H1 (cell line): Measurements from ENCODE around the gene EGF. TPM values are rescaled to one million over a fixed set of nuclear protein-coding genes. Genes with fewer than 3 reads are reported as not detected.

Experiments used
- CTCF ChIA-PET: fragments of 300-600 bp; sonication (Branson Sonifier 250); formaldehyde crosslinking; loops from one replicate; lab custom pipeline; 2021; ENCODE audit not compliant: partially characterized antibody; lab: Charles Lee
- POLR2A ChIA-PET: fragments of 300-600 bp; sonication (Branson Sonifier 250); formaldehyde crosslinking; loops from one replicate; lab custom pipeline; 2021; ENCODE audit warnings: inconsistent platforms; ENCODE audit not compliant: partially characterized antibody; lab: Charles Lee
- DNase-seq, 2 experiments: peaks; one replicate each; pipeline versions ENCODE4 v3.0.0 to v3.0.0-alpha.2; 2010 to 2022; ENCODE audit warnings: low spot score in 2 of 2, low read depth in 1 of 2, mixed read lengths in 1 of 2
- FAIRE-seq: peaks from 2 replicates; lab custom pipeline; 2011; peaks lifted over from hg19 to GRCh38; lab: Jason Lieb, UNC
- H2AFZ ChIP-seq: 2 replicates; pipeline ENCODE4 v1.8.1; 2012; ENCODE audit warnings: low read length, inconsistent platforms
- H2AK5ac ChIP-seq: 2 replicates; pipeline ENCODE4 v1.6.1; 2013; ENCODE audit warnings: low read depth, low read length
- H2BK120ac ChIP-seq: replicated peaks from 2 replicates; pipeline ENCODE3; 2013; ENCODE audit warnings: low read depth, low read length, inconsistent platforms
- H2BK12ac ChIP-seq: 2 replicates; pipeline ENCODE4 v1.6.1; 2013; ENCODE audit warnings: low read depth, low read length
- H2BK15ac ChIP-seq: 2 replicates; pipeline ENCODE4 v1.6.1; 2013; ENCODE audit warnings: low read length
- H2BK20ac ChIP-seq: 2 replicates; pipeline ENCODE4 v1.6.1; 2013; ENCODE audit warnings: low read length
- H2BK5ac ChIP-seq: 2 replicates; pipeline ENCODE4 v1.6.1; 2013; ENCODE audit warnings: low read depth, low read length
- H3K14ac ChIP-seq: 2 replicates; pipeline ENCODE4 v1.6.1; 2013; ENCODE audit warnings: inconsistent platforms; ENCODE audit not compliant: insufficient read length
- H3K18ac ChIP-seq: 2 replicates; pipeline ENCODE4 v1.6.1; 2013; ENCODE audit warnings: low read length; ENCODE audit errors: extremely low read depth
- H3K23ac ChIP-seq: 2 replicates; pipeline ENCODE4 v1.6.1; 2013; ENCODE audit warnings: inconsistent platforms; ENCODE audit not compliant: insufficient read length
- H3K23me2 ChIP-seq: 2 replicates; pipeline ENCODE4 v1.6.1; 2013; ENCODE audit warnings: low read depth, low read length
- H3K27ac ChIP-seq: 2 replicates; pipeline ENCODE4 v1.6.1; 2011; ENCODE audit warnings: low read depth, low read length, inconsistent platforms
- H3K27me3 ChIP-seq, 4 experiments: replicated peaks in 1 of 4; 1 replicate in 1 of 4; 2 replicates in 3 of 4; pipeline versions ENCODE4 v1.6.1 to v1.8.1; 2011 to 2013; ENCODE audit warnings: low read length in 3 of 4, mild to moderate bottlenecking in 3 of 4, inconsistent platforms in 2 of 4, mixed read lengths in 2 of 4, moderate library complexity in 1 of 4; ENCODE audit not compliant: control insufficient read depth in 3 of 4, insufficient read depth in 3 of 4; ENCODE audit errors: extremely low read depth in 1 of 4
- H3K36me3 ChIP-seq, 4 experiments: 2 replicates each; pipeline versions ENCODE4 v1.6.1 to v1.8.1; 2011 to 2013; ENCODE audit warnings: mild to moderate bottlenecking in 4 of 4, low read length in 3 of 4, moderate library complexity in 2 of 4, control low read depth in 1 of 4, inconsistent platforms in 1 of 4; ENCODE audit not compliant: insufficient read depth in 4 of 4, control insufficient read depth in 2 of 4
- H3K4ac ChIP-seq: replicated peaks from 2 replicates; pipeline ENCODE3; 2013; ENCODE audit warnings: low read length, low read depth, mixed read lengths, inconsistent platforms; ENCODE audit not compliant: insufficient read length
- H3K4me1 ChIP-seq, 4 experiments: replicated peaks in 1 of 4; 1 replicate in 1 of 4; 2 replicates in 3 of 4; pipeline versions ENCODE4 v1.6.1 to v1.8.1; 2011 to 2013; ENCODE audit warnings: low read length in 3 of 4, inconsistent platforms in 2 of 4, mixed read lengths in 1 of 4; ENCODE audit not compliant: insufficient read depth in 4 of 4, control insufficient read depth in 3 of 4
- H3K4me2 ChIP-seq, 2 experiments: 2 replicates each; pipeline versions ENCODE4 v1.6.1 to v1.8.1; 2011 to 2013; ENCODE audit warnings: low read depth in 2 of 2, low read length in 2 of 2, control low read depth in 1 of 2, inconsistent platforms in 1 of 2, mild to moderate bottlenecking in 1 of 2; ENCODE audit not compliant: insufficient read depth in 1 of 2
- H3K4me3 ChIP-seq, 4 experiments: fragments of 200-600, 300-600 bp in 1 of 4; sonication (generic), shearing (Covaris generic), sonication (Bioruptor Twin) in 1 of 4; 2 replicates each; pipeline versions ENCODE4 v1.5.1 to v1.8.1; 2011 to 2016; ENCODE audit warnings: low read length in 4 of 4, low read depth in 3 of 4, control low read depth in 2 of 4, inconsistent platforms in 2 of 4, mild to moderate bottlenecking in 2 of 4, mixed read lengths in 1 of 4, moderate library complexity in 1 of 4; ENCODE audit not compliant: insufficient read depth in 2 of 4; ENCODE audit errors: extremely low read depth in 1 of 4
- H3K56ac ChIP-seq: replicated peaks from 2 replicates; pipeline ENCODE3; 2013; ENCODE audit warnings: low read depth, mild to moderate bottlenecking, mixed read lengths, low read length, inconsistent platforms; ENCODE audit not compliant: insufficient read length
- H3K79me1 ChIP-seq: 2 replicates; pipeline ENCODE4 v1.6.1; 2013; ENCODE audit warnings: low read depth, low read length, control low read depth
- H3K79me2 ChIP-seq, 2 experiments: 2 replicates each; pipeline versions ENCODE4 v1.6.1 to v1.8.1; 2012 to 2013; ENCODE audit warnings: low read length in 2 of 2, mild to moderate bottlenecking in 2 of 2, inconsistent platforms in 1 of 2; ENCODE audit not compliant: insufficient read depth in 2 of 2, control insufficient read depth in 1 of 2
- H3K9ac ChIP-seq, 4 experiments: replicated peaks in 1 of 4; 1 replicate in 1 of 4; 2 replicates in 3 of 4; pipeline versions ENCODE4 v1.6.1 to v1.8.1; 2011 to 2013; ENCODE audit warnings: low read depth in 3 of 4, low read length in 3 of 4, control low read depth in 2 of 4, mild to moderate bottlenecking in 2 of 4, moderate library complexity in 2 of 4, inconsistent platforms in 1 of 4; ENCODE audit errors: extremely low read depth in 1 of 4
- H3K9me3 ChIP-seq, 2 experiments: 2 replicates each; pipeline versions ENCODE4 v1.6.1 to v1.8.1; 2012 to 2013; ENCODE audit warnings: mild to moderate bottlenecking in 2 of 2, moderate library complexity in 2 of 2, control low read depth in 1 of 2, inconsistent platforms in 1 of 2, low read depth in 1 of 2, low read length in 1 of 2, mixed read lengths in 1 of 2; ENCODE audit not compliant: insufficient read depth in 2 of 2
- H4K20me1 ChIP-seq, 2 experiments: replicated peaks in 1 of 2; 2 replicates each; pipeline versions ENCODE3 to v1.8.1; 2011 to 2013; ENCODE audit warnings: inconsistent platforms in 2 of 2, low read length in 2 of 2, mild to moderate bottlenecking in 1 of 2; ENCODE audit not compliant: insufficient read depth in 2 of 2, control insufficient read depth in 1 of 2
- H4K5ac ChIP-seq: 2 replicates; pipeline ENCODE4 v1.6.1; 2013; ENCODE audit warnings: low read length, low read depth, mixed read lengths, inconsistent platforms; ENCODE audit not compliant: insufficient read length
- H4K8ac ChIP-seq: 2 replicates; pipeline ENCODE4 v1.8.0; 2013; ENCODE audit warnings: mild to moderate bottlenecking, moderate library complexity, low read length, inconsistent platforms; ENCODE audit not compliant: insufficient read depth; ENCODE audit errors: extremely low read depth
- H4K91ac ChIP-seq: replicated peaks from 2 replicates; pipeline ENCODE3; 2013; ENCODE audit warnings: low read length, mixed read lengths, inconsistent platforms; ENCODE audit not compliant: insufficient read length
- FOSL1 ChIP-seq: IDR thresholded peaks from 2 replicates; pipeline ENCODE4 v1.6.1; 2011; ENCODE audit warnings: mild to moderate bottlenecking, low read depth, low read length, moderate library complexity; ENCODE audit not compliant: insufficient read depth
- GABPA ChIP-seq: IDR thresholded peaks from 2 replicates; pipeline ENCODE4 v1.6.1; 2011; ENCODE audit warnings: mild to moderate bottlenecking, low read length, moderate library complexity, borderline replicate concordance; ENCODE audit not compliant: insufficient read depth
- JUND ChIP-seq: IDR thresholded peaks from 2 replicates; pipeline ENCODE4 v1.6.1; 2011; ENCODE audit warnings: mild to moderate bottlenecking, improper control_type of control experiment, low read length
- POLR2A ChIP-seq, 2 experiments: IDR thresholded peaks; 1 replicate in 1 of 2; 2 replicates in 1 of 2; pipeline ENCODE4 v1.6.1; 2011; ENCODE audit warnings: low read depth in 2 of 2, low read length in 2 of 2, mild to moderate bottlenecking in 2 of 2; ENCODE audit errors: control extremely low read depth in 1 of 2
- RAD21 ChIP-seq, 2 experiments: IDR thresholded peaks in 1 of 2; conservative IDR thresholded peaks in 1 of 2; 2 replicates each; pipeline ENCODE4 v1.6.1; 2011; ENCODE audit warnings: low read depth in 2 of 2, low read length in 2 of 2, improper control_type of control experiment in 1 of 2, inconsistent platforms in 1 of 2, mild to moderate bottlenecking in 1 of 2, moderate library complexity in 1 of 2
- SAP30 ChIP-seq: fragments of 300-600 bp; sonication (generic); IDR thresholded peaks from 2 replicates; pipeline ENCODE4 v1.7.1; 2012; ENCODE audit warnings: low read length, moderate library complexity, mild to moderate bottlenecking, inconsistent platforms; ENCODE audit not compliant: insufficient read depth, insufficient replicate concordance
- WGBS, 2 experiments: shearing (Covaris generic) in 1 of 2; methylation state at CpG; one replicate each; pipeline versions ENCODE4 v1.1.6 to v1.1.7; 2013 to 2015; ENCODE audit warnings: low lambda C conversion rate in 2 of 2, mixed read lengths in 2 of 2, inconsistent platforms in 1 of 2, low coverage in 1 of 2, missing lambda C conversion rate in 1 of 2; ENCODE audit not compliant: insufficient replicate concordance in 2 of 2, insufficient coverage in 1 of 2, insufficient read length in 1 of 2; ENCODE audit errors: extremely low coverage in 1 of 2, missing lambda C conversion rate in 1 of 2; 5-methylcytosine and 5-hydroxymethylcytosine counted together
- polyA plus RNA-seq, 7 experiments: library from polyadenylated mRNA; depleted of rRNA in 3 of 7; stranded (reverse) in 5 of 7; unstranded in 2 of 7; fragments of >200 nt in 5 of 7; fragments of 200-250 nt in 2 of 7; gene quantifications; 1 replicate in 5 of 7; 2 replicates in 1 of 7; 4 replicates in 1 of 7; pipeline versions ENCODE4 v1.2.1 to v1.2.3, GENCODE V29; 2011 to 2013; ENCODE audit warnings: missing spikeins in 2 of 7, mixed read lengths in 2 of 7
- total RNA-seq: library from RNA; stranded (reverse); fragmentation: NEBNext Ultra II Directional; extraction: Animal tissue kit (Norgen Biotek cat#: 25700); gene quantifications from 2 replicates; pipeline ENCODE4 v1.2.1, GENCODE V29; 2021

EGF gene
- total and polyA plus RNA-seq, 2 of the 8 experiments (the other 6 are each of a cell fraction or from before 2014, with no cell fraction given), result 1.5 to 2.6 TPM

- Histone ChIP-seq H3K18ac (no peak overlapping the region), H2AFZ (no peak overlapping the region), H3K4me2 (no peak overlapping the region), H2BK5ac (no peak overlapping the region), H3K4me1 (no peaks in the 10 kb centered on the region), H2BK120ac (no peak overlapping the region), H3K4me3 (no peak overlapping the region), H3K23ac (no peak overlapping the region), H4K8ac (no peak overlapping the region), H4K91ac (no peak overlapping the region), H3K27ac (no peak overlapping the region), H3K79me1 (no peaks in the 10 kb centered on the region), H3K36me3 (no peaks in the 10 kb centered on the region), H3K79me2 (no peaks in the 10 kb centered on the region), H2BK15ac (no peak overlapping the region), H2AK5ac (no peak overlapping the region), H3K56ac (no peak overlapping the region), H2BK20ac (no peak overlapping the region), H3K23me2 (no peaks in the 10 kb centered on the region), H2BK12ac (no peak overlapping the region), H3K9ac (no peak overlapping the region), H4K5ac (no peak overlapping the region), H3K4ac (no peak overlapping the region), H3K14ac (no peak overlapping the region), H3K27me3 (no peaks in the 10 kb centered on the region), H3K9me3 (no peaks in the 10 kb centered on the region), H4K20me1 (no peaks in the 10 kb centered on the region)
- CTCF ChIA-PET, result interaction anchor here (0.6 to 16.6 kb wide), 5 partner anchors 16 to 897 kb away, joined by 3 to 389 read pairs (median 4); no protein-coding TSS in a partner anchor
- POLR2A ChIA-PET, result no interaction called here
- 91% methylated on average over 6 of the region's 6 CpGs; no CpG with 5 or more reads in 1 of the 2 experiments for WGBS, 2 experiments
- DNase-seq (no peak), FAIRE-seq (no peak)
- TF ChIP-seq GABPA (no peak), POLR2A (IDR thresholded peaks at IDR 0.05; ENCODE audit: control extremely low read depth in 1 of 2, low read depth in 2 of 2, low read length in 2 of 2) (no peak), SAP30 (no peak), FOSL1 (no peak), RAD21 (IDR thresholded peaks at IDR 0.05 in 1 of 2, conservative IDR thresholded peaks at IDR 0.05 in 1 of 2; ENCODE audit: low read depth in 2 of 2, low read length in 2 of 2) (no peak), JUND (no peak)
These were observed 90.9 kb downstream of the EGF start for GRCh38 chr4:110003401-110004187.
